Putamen (tissue), 1 donor: ENCODE measurements around the gene PRKN.
"Not testable (repeated sequence)": the region's sequence is repeated elsewhere in the genome, so short reads cannot be mapped to it uniquely, and the experiment has no call there.

Experiments
- DNase-seq: peaks from one replicate; pipeline ENCODE4 v3.0.0-alpha.2; 2016; ENCODE audit warnings: low spot score

PRKN gene

DNA sequence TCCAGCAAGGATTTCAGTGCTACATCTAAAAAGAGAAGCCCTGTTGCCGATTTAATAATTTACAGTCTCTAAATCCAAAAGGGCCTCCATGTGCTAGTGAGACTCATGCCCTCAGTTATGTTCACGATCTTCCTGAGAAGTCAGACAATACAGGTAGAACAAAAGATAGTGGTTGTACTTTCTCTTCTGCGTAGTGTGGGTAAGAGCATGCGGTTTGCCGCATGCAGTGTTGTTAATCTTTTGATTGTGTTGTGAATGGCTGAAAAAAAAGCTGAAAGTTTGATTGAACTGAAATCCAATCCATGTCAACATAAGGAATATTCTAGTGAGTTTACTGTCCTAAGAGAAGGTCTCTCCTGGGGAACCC is 1379.0 kb downstream of the PRKN start:
- DNase-seq, result no peak

DNA sequence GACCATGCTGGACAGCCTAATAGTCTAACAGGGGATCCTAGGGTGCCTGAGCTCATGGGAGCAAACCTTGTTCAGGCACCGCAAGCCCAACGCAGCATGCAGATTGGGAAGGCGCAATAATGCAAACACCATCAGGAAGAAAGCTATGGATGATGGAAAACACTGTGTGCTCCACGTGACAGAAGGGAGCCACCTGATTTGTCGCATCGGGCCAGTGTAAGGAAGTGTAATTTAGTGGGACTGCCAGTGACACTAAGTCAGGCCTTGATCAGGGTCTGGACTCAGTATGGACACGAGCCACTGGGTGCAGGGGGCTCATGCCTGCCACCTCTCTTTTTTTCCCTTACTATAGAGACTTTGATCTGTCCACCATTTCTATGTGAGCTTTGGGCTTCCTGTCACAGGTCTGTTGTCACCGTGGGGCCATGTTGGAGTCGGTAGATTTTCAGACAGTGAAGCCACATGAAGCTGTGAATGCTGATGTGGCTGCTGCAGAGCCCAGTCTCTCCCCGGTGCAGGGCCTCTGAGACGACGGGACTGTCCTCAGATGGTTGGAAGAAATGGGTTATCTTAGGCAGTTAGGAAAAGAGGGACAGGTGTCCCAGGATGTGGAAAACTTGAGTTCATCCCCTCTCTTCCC is 1379.5 kb downstream of the PRKN start:
- DNase-seq, result no peak

DNA sequence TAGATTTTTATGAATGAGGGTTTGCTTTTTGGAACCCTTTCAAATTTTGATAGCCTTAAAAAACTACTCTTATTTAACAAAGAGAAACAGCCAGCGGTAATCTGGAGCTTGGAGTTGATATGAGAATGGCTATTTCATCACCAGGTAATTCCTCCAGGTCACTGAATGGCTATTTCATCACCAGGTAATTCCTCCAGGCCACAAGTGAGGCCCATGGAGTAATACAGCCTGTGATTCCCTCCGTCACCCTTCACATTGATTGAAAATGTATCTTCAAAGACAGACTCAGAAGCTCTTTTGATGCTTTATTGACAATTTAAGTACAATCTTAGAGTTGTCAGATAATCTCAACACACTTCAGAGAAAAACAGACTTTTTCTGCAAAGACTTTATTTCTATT is 1380.4 kb downstream of the PRKN start:
- no peak for DNase-seq

DNA sequence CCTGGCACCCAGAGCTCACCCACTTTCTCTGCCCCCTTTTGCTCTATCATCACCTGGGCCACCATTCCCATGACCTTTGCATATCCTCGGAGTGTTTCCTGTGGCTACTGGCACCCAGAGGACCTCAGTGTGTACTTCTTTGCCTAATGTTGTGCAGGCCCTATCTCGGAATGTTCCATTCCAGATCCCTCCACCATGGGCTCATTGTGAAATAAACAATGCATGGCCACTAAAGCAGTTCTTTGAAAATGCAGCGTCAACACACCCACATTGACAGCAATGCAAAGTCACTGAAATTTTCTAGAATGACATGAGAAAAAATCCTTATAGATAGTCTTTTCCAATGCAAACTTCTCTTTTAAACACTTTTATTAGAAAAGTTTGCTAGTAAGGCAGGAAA is 1380.8 kb downstream of the PRKN start:
- DNase-seq, result no peak

DNA sequence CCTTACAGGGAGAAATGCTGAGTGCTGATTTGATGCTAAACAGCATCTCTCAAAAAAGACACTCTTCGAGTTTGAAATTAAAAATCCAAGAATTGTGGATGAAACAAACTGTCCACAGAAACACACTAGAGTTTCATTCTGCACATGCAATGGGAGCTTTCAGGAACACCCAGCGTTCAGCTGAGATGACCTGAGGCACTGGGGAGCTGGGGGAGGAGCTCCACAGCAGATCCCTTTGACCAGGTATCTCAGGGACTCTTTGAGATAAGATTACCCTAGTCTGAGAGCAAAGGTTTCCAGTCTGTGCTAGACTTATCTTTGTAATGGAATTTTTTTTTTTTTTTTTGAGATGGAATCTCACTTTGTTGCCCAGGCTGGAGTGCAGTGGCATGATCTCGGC is 1382.9 kb downstream of the PRKN start:
- no peak for DNase-seq

DNA sequence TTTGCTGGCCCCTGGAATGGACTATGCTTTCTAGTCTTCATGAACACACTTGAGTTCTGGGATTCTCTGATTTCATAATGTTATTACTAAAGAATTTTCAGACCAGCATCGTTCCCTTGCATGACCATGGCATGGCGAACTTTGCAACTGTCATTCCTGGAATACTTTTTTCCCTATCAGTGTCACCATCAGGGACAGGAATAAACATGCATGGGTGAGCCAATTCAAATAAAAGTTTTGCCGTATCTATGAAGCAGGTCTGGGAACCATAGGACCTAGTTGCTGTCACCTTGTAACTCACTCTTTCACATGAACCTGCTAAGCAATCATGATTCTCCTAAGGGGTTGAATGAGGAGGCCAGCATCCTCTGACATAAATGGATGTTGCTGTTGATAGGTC is 1385.5 kb downstream of the PRKN start:
- no peak for DNase-seq

DNA sequence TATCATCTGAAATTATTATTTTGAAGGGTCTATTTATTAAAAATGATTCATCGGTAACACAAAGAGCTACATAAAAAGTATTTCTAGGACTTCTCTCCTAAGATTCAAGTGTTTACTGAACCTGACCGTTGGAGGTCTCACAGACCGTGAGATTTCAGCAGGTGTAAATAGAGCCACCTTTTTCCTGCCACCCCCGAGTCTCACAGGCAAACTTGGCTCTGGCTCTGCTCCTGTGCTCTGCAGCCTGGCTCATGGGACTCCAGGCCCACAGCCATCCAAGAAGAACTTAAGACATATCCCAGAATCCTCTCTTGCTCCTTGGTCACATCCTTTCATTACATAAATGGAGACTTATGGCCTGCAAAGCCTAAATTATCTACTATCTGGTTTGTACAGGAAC is 1385.9 kb downstream of the PRKN start:
- no peak for DNase-seq

DNA sequence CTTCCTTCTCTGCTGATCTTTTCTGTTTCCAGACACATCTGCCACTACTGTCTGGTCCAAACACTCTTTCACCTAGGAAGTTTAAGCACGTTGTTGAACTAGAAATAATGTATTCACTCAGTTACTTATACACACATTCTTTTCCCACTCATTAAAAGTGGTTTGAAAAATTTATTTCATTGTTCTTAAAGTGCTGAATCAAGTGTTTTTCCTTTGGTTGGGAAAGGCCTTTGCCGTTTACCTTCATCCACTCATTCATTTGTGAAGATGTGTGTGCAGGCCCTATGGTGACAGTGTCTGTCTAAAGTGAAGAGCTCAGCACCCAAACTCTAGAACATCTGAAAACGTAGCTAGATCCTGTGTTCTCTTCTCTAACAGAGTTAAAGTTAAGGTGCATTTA is 1389.6 kb downstream of the PRKN start:
- no peak for DNase-seq

DNA sequence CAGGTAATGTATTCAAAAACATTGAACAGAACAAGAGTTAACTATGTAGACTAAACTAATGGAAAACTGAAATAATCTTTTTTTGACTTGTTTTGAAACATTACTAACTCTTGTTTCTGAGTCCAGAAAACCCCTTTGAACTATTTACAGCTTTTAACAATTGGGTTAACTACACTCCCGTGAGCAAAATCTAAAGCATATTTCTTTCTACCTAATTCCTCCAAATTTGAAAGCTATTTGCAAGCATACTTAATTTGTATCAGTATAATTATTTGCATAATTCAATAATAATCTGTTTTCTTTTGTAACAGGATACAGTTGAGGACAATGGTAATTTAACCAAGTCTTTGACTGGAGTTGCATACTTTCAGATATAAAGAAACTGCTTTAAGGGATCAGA is 1391.1 kb downstream of the PRKN start:
- no peak for DNase-seq

DNA sequence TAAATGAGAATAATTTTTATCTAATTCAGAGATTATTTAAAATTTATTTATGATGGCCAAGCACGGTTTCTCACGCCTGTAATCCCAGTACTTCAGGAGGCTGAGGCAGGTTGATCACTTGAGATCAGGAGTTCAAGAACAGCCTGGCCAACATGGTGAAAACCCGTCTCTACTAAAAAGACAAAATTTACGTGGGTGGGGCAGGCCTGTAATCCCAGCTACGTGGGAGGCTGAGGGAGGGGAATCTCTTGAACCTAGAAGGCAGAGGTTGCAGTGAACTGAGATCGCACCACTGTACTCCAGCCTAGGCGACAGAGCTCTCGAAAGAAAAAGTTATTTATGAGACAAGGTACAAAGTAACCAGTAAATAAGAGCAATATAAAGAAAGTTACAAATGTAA is 1394.2 kb downstream of the PRKN start:
- DNase-seq, result no peak

DNA sequence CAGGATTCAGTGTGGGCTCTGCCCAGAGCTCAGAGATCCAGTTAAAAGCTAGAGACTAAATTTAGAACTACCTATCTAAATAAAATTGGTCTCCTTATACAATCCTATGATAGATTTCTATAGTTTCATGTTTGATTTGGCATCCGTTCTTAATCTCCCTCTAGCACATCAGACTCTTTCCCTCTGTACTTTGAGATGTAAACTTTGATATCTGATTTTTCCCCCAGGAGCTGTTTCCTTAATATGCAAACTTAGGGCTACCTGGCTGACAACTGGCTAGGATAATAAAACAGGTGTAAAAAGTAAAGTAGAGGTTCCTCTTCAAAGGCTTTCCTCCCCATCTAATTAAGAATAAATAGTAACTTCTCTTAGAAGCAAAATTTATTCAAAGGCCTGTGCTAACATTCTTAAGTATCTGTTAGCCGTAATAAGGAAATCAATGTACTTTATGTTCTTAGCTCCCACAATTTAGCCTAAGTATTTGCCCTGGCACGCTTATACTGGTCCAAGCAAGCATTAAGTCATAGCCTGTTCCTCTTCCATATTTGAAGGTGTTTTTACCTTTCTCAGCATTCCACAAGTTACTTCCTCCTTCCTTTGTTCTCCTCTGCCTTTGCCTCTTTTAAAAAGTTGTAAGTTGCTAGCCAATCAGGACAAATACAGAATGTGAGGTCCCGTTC is 1396.0 kb downstream of the PRKN start:
- not testable (repeated sequence) for DNase-seq

DNA sequence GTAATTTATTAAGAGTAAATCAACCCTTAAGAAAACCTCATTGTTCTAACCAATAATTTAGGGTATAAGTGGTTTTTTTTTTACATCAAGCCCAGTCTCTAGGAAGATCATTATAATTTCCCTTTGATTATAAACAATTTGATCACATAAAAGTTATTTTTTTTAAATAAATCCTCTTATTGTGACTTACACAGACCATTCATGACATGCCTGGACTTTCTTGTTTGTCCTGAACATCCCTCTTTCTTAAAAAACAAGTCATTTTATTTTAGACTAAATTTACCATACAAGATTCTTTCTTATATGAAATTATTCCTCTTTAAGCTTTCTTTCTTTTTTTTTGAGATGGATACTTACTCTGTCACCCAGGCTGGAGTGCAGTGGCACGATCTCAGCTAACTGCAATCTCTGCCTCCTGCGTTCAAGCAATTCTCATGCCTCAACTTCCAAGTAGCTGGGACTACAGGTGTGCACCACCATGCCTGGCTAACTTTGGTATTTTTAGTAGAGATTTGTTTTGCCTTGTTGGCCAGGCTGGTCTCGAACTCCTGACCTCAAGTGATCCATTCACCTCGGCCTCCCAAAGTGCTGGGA is 1400.1 kb downstream of the PRKN start:
- no peak for DNase-seq

DNA sequence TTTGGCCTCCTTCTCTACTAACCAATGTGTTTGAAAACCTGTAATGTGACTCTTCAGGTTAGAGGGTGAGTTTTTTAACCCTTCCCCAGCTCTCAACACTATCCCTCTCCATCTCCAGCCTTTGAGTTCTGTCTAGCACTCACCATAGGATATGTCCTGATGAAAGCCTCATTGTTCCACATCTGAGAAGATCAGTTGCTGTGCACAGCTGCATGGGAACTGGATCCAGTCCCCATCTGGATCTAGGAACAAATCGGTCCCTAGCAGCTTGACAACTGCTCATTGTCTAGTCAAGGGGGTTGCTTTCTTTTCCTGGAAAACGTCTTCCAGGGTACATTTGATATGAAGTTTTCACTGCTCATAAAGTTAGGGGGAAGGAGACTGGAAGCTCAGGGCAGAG is 1408.3 kb downstream of the PRKN start:
- peak; percentile 94 for DNase-seq

DNA sequence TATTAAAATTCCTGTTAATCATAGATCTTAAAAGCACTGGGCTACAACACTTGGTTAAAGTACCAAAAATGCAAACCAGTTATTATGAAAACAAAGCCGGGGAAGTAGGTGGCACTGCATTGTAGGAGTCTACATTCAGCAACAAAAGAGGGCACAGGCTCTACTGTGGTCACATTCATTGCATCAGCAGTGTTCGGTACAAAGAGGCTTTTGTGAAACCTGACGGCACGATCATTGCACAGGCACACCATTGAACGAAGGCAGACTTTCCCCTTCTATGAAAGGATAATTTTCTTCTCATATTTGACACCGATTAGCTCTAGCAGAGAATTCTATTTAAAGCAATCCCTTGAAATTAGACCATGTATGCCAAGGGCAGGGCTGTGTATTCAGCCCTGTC is 1409.1 kb downstream of the PRKN start:
- peak; percentile 90 for DNase-seq

DNA sequence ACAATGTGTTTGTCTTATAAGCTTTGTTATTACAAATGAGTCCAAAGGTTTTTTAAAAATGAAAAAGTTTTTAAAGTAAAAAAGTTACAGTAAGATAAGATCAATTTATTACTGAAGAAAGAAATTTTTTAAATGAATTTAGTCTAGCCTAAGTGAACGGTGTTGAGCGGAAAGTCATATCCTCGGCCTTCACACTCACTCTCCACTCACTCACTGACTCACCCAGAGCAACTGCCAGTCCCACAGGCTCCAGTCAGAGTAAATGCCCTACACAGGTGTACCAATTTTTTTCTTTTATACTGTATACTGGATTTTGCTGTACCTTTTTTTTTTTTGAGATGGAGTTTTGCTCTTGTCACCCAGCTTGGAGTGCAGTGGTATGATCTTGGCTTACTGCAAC is 1411.0 kb downstream of the PRKN start:
- no peak for DNase-seq

DNA sequence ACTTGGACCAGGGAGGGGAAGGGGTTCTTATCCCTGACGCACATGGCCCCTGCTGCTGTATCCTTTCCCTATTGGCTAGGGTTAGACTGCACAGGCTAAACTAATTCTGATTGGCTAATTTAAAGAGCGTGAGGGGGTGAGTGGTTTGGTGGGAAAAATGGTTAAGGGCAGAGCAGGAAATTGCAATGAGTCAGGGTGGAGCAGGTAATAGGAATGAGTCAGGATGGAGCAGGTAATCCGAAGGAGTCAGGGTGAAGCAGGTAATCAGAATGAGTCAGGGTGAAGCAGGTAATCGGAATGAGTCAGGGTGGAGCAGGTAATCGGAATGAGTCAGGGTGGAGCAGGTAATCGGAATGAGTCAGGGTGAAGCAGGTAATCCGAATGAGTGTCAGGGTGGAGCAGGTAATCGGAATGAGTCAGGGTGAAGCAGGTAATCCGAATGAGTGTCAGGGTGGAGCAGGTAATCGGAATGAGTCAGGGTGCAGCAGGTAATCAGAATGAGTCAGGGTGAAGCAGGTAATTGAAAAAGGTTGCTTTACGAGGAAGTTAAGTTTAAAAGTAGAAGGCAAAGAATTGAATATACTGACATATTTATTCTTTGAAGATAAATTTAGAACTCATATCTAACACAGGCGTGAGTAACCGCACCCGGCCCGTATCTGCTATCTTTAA is 1412.2 kb downstream of the PRKN start:
- DNase-seq, result not testable (repeated sequence)

DNA sequence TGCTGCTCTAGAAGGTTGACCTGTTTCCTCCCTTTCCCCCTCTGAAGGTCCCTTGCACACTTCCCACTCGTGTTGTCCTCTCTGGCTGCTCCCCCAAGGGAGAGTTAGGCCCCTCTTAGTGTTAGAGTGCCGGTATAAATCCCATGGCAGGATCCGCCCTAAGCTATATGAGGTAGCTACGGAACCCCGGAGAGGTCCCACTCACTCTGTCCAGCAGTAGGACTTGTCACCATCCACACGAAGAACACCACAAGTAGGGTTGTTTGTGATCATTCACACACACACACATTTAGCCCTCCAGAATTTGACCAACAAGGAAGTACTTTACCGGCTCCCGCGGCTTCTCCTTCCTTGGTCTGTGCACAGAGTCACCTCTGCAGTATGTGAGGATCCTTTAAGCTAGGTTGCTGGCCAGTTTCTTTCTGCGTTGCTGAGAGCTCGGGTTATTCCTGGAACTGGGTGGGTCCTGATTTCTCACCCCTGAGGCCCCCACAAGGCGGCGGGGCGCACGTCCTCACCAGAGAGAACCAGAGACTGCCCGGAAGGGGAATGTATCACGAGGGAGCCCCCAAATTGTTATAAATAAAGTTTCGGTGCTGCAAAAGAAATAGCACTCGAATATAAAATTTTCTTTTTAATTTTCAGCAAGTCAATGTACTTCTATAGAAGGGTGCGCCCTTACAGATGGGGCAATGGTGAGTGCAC is 1412.9 kb downstream of the PRKN start:
- not testable (repeated sequence) for DNase-seq

DNA sequence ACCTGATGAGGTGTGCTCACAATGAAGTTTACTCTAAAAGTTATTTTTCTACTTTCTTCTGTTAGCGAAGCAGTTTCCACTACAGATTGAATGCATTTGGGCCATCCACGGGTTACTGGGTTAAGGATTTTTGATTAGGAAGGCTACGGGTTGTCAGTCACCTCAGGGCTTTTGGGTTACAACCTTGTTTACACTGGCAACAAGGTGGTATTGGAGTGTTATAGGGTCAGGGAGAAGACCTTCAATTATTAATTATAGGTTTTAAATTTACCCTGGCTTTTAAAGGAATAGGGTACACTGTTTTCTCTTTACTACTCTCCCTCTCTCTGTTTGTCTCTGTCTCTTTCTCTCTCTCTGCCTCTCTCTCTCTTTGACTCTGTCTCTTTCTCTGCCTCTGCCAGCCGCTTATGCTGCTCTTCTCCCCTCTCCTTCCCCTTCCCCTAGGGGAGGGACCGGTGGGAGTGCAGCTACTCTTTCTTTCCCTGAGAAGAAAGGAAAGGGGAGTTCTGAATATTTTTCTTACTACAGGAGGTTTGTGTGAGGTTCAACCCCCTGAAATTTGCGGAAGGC is 1413.5 kb downstream of the PRKN start:
- no peak for DNase-seq

DNA sequence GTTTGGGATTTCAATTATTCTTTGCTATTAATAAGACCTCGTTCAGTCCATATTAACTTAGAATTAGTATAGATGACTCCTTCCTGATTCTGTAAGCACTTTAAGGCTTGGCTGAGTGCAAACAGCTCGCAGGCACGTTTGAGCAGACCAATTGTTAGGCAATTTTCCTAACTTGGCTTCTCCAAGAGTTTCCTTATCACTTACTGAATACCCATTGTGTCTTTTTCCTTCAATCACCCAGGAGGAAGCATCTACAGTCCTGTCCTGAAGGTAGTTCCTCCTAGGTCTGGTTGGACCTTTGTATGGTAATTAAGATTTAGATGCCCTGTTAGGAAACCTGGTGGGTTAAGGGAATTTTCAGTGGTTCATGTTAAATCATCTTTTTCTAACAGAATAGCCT is 1414.1 kb downstream of the PRKN start:
- not testable (repeated sequence) for DNase-seq

DNA sequence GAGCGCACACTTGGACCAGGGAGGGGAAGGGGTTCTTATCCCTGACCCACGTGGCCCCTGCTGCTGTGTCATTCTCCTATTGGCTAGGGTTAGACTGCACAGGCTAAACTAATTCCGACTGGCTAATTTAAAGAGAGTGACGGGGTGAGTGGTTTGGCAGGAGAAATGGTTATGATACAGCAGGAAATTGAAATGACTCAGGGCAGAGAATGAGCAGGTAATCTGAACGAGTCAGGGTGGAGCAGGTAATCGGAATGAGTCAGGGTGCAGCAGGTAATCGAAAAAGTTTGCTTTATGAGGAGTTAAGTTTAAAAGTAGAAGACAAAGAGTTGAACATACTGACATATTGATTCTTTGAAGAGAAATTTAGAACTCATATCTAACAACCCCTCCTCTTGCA is 1417.8 kb downstream of the PRKN start:
- DNase-seq, result not testable (repeated sequence)

DNA sequence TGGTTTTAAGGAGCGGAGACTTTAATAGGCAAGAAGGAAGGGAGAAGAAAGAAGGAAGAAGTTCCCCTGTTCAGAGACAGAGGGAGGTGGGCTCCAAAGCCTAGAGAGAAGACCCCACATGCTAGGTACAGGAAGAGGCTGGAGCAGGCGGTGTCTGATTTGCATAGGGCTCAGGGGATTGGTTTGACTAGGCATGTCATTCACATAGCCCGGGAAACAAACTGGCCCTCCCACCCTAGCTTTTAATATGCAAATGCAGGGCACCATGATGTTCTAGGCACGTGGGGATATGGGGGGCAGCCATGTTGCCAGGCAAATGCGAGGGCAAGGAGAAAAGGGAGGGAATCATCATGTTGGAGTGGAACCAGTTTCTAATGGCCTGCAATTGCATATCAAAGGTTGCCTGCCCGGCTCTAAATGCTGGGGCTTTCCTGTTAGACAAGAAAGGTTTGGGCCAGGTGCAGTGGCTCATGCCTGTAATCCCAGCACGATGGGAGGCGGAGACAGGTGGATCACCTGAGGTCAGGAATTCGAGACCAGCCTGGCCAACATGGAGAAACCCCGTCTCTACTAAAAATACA is 1419.4 kb downstream of the PRKN start:
- DNase-seq, result no peak

DNA sequence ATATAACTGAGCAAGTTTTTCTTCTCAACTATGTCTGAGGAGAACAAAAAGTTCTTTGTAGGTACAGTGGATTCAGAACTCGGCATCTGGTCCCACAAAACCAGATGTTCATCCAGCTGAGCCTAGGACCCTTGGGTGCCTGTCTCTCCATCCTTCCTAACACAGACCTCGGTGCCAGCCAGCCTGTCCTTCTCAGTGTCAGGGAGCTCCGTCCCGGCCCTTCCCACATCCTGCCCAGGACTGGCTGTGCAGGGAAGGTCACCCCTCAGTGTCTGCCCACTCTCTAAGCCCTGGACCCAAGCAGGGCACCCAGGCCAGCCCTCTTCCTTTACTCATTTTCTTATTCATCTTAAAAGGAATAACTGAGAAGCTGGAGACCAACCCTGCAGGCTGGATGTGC is 1421.7 kb downstream of the PRKN start:
- DNase-seq, result no peak
